ENCODE results near the gene BICDL2.

- TF ChIP-seq CTCF (IDR thresholded peaks at IDR 0.05; ENCODE audit: poor library complexity, severe bottlenecking) (no peak), POLR2AphosphoS5 (IDR thresholded peaks at IDR 0.05) (no peak), REST (IDR thresholded peaks at IDR 0.05; ENCODE audit: borderline replicate concordance) (no peak)
Observed at GRCh38 chr16:3038256-3038655, 1.5 kb upstream of the BICDL2 start.
